ENCODE results near the gene SEM1. TPM values are rescaled to one million over a fixed set of nuclear protein-coding genes. Genes with fewer than 3 reads are reported as not detected.

SEM1 gene
- total RNA-seq, 1 experiment from 2014 or later: 79.9 TPM

GRCh38 chr7:96679886-96680285 lies 29.8 kb downstream of the SEM1 start:
- Histone ChIP-seq H3K79me2 (ENCODE audit: insufficient read depth, low read length) (no peaks in the 10 kb centered on the region), H3K18ac (ENCODE audit: insufficient read length, low read depth, low read length) (no peak overlapping the region), H3K4me1 (ENCODE audit: insufficient read depth, low read length) (no peaks in the 10 kb centered on the region), H3T11ph (ENCODE audit: low read length) (no peak overlapping the region), H2BK12ac (ENCODE audit: insufficient read length, low read depth, low read length) (no peak overlapping the region), H3K56ac (ENCODE audit: insufficient read length, low read depth, low read length) (no peak overlapping the region), H3K4ac (ENCODE audit: low read depth, low read length) (no peak overlapping the region), H4K8ac (replicated peaks; ENCODE audit: insufficient read length, low read depth, low read length) (no peak overlapping the region), H3K27me3 (ENCODE audit: insufficient read depth, low read length) (no peaks in the 10 kb centered on the region), H2AFZ (ENCODE audit: low read length) (no peak overlapping the region), H2BK20ac (ENCODE audit: low read depth, low read length, poor library complexity, severe bottlenecking) (no peak overlapping the region), H3K4me2 (ENCODE audit: insufficient read depth, insufficient read length, low read length) (no peak overlapping the region), H4K20me1 (ENCODE audit: control insufficient read depth, insufficient read depth, insufficient read length) (no peaks in the 10 kb centered on the region), H3K14ac (ENCODE audit: insufficient read depth, low read length) (no peak overlapping the region), H3K27ac (ENCODE audit: insufficient read length, low read depth, low read length) (no peak overlapping the region), H2BK5ac (ENCODE audit: insufficient read length, low read length) (no peak overlapping the region), H3K9me3 (ENCODE audit: control insufficient read depth, low read depth, low read length) (no peaks in the 10 kb centered on the region), H3K79me1 (ENCODE audit: insufficient read depth, low read depth, low read length, poor library complexity, severe bottlenecking) (peaks cover 2% of the 10 kb centered on the region), H4K5ac (ENCODE audit: insufficient read length, low read depth, low read length) (no peak overlapping the region), H2BK15ac (ENCODE audit: low read depth, low read length) (no peak overlapping the region), H2AK5ac (ENCODE audit: insufficient read length, low read length) (no peak overlapping the region), H3K23ac (ENCODE audit: insufficient read length, low read depth, low read length) (no peak overlapping the region), H3K23me2 (ENCODE audit: insufficient read length, low read depth, low read length, poor library complexity, severe bottlenecking) (no peaks in the 10 kb centered on the region), H3K9ac (ENCODE audit: extremely low read depth, insufficient read length, low read length) (no peak overlapping the region), H4K91ac (ENCODE audit: insufficient read length, low read depth, low read length) (no peak overlapping the region), H2BK120ac (ENCODE audit: low read depth, low read length, poor library complexity, severe bottlenecking) (no peak overlapping the region)
- no CpG with 5 or more reads among the region's 4 CpGs for WGBS (ENCODE audit: extremely low coverage, insufficient read length, low lambda C conversion rate)
- H3K4me1 Mint-ChIP-seq: no peaks in the 10 kb centered on the region
- H3K36me3 Mint-ChIP-seq (ENCODE audit: insufficient read depth in 1 of 3, low read depth in 3 of 3): peaks cover 28 to 30% (median 29%) of the 10 kb centered on the region in 3 experiments
- peak; percentile 53 for TF ChIP-seq CTCF (conservative IDR thresholded peaks at IDR 0.05)
- no peaks in the 10 kb centered on the region for H3K27me3 Mint-ChIP-seq (ENCODE audit: low read depth)
- no peak overlapping the region for H3K4me3 Mint-ChIP-seq
- no peak overlapping the region for H3K27ac Mint-ChIP-seq
- DNase-seq: no peak
- H3K9me3 Mint-ChIP-seq: peaks cover 2 to 7% of the 10 kb centered on the region in 2 experiments; a peak in 4 of 5 replicates

Measured in H9 (cell line).